GM12878 (cell line): Measurements from ENCODE around the gene KIF17.

ENCODE experiments used
- ATF2 ChIP-seq: IDR thresholded peaks from 2 replicates; pipeline ENCODE4 v1.6.1; 2012; ENCODE audit warnings: low read length, inconsistent platforms
- ETV6 ChIP-seq, 2 experiments: fragments of 450-650 bp in 1 of 2; IDR thresholded peaks in 1 of 2; conservative IDR thresholded peaks in 1 of 2; 2 replicates each; pipeline ENCODE4 v1.6.1; 2014; ENCODE audit warnings: antibody characterized with exemption in 1 of 2, borderline replicate concordance in 1 of 2, low read depth in 1 of 2, mild to moderate bottlenecking in 1 of 2, moderate library complexity in 1 of 2
- EZH2 ChIP-seq: IDR thresholded peaks from 2 replicates; pipeline ENCODE4 v1.6.1; 2012; ENCODE audit warnings: low read depth, mild to moderate bottlenecking, control low read depth, inconsistent platforms, low read length, borderline replicate concordance; ENCODE audit not compliant: control insufficient read depth
- MAX ChIP-seq: IDR thresholded peaks from 2 replicates; pipeline ENCODE4 v1.6.1; 2012; ENCODE audit warnings: low read depth, low read length, improper control_type of control experiment
- POLR2A ChIP-seq: IDR thresholded peaks from 2 replicates; pipeline ENCODE4 v1.6.1; 2011; ENCODE audit warnings: low read depth, mild to moderate bottlenecking, low read length
- POLR2AphosphoS2 ChIP-seq: IDR thresholded peaks from 2 replicates; pipeline ENCODE4 v1.6.1; 2011; ENCODE audit warnings: low read depth, mild to moderate bottlenecking, low read length, improper control_type of control experiment, moderate library complexity
- SIX5 ChIP-seq: IDR thresholded peaks from 2 replicates; pipeline ENCODE4 v1.6.1; 2011; ENCODE audit warnings: mild to moderate bottlenecking, low read depth, low read length, moderate library complexity; ENCODE audit not compliant: severe bottlenecking
- SP1 ChIP-seq: IDR thresholded peaks from one replicate; pipeline ENCODE4 v1.6.1; 2011; ENCODE audit warnings: low read depth, low read length
- YY1 ChIP-seq: IDR thresholded peaks from 2 replicates; pipeline ENCODE4 v1.6.1; 2011; ENCODE audit warnings: low read depth, mild to moderate bottlenecking, low read length
- TF ChIP-seq, protein P1 (sequence below): IDR thresholded peaks from 2 replicates; pipeline ENCODE4 v1.6.1; 2012; ENCODE audit warnings: mild to moderate bottlenecking, low read depth, low read length
- TF ChIP-seq, protein P2 (sequence below), 3 experiments: IDR thresholded peaks in 2 of 3; conservative IDR thresholded peaks in 1 of 3; 2 replicates each; pipeline ENCODE4 v1.5.1; 2011; ENCODE audit warnings: low read depth in 3 of 3, low read length in 3 of 3, mild to moderate bottlenecking in 3 of 3, control low read depth in 2 of 3, moderate library complexity in 2 of 3, inconsistent platforms in 1 of 3, mixed read lengths in 1 of 3; ENCODE audit not compliant: control insufficient read depth in 2 of 3, insufficient read depth in 1 of 3; ENCODE audit errors: extremely low read depth in 1 of 3

- TF ChIP-seq, protein P1, sequence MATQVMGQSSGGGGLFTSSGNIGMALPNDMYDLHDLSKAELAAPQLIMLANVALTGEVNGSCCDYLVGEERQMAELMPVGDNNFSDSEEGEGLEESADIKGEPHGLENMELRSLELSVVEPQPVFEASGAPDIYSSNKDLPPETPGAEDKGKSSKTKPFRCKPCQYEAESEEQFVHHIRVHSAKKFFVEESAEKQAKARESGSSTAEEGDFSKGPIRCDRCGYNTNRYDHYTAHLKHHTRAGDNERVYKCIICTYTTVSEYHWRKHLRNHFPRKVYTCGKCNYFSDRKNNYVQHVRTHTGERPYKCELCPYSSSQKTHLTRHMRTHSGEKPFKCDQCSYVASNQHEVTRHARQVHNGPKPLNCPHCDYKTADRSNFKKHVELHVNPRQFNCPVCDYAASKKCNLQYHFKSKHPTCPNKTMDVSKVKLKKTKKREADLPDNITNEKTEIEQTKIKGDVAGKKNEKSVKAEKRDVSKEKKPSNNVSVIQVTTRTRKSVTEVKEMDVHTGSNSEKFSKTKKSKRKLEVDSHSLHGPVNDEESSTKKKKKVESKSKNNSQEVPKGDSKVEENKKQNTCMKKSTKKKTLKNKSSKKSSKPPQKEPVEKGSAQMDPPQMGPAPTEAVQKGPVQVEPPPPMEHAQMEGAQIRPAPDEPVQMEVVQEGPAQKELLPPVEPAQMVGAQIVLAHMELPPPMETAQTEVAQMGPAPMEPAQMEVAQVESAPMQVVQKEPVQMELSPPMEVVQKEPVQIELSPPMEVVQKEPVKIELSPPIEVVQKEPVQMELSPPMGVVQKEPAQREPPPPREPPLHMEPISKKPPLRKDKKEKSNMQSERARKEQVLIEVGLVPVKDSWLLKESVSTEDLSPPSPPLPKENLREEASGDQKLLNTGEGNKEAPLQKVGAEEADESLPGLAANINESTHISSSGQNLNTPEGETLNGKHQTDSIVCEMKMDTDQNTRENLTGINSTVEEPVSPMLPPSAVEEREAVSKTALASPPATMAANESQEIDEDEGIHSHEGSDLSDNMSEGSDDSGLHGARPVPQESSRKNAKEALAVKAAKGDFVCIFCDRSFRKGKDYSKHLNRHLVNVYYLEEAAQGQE = no peak
- TF ChIP-seq POLR2AphosphoS2 (no peak), POLR2A (no peak), EZH2 (no peak), YY1 (no peak), ETV6 (conservative IDR thresholded peaks at IDR 0.05 in 1 of 2, IDR thresholded peaks at IDR 0.05 in 1 of 2; ENCODE audit: borderline replicate concordance in 1 of 2, low read depth in 1 of 2) (no peak), SIX5 (no peak), MAX (no peak), SP1 (no peak), ATF2 (no peak)
- TF ChIP-seq, protein P2, sequence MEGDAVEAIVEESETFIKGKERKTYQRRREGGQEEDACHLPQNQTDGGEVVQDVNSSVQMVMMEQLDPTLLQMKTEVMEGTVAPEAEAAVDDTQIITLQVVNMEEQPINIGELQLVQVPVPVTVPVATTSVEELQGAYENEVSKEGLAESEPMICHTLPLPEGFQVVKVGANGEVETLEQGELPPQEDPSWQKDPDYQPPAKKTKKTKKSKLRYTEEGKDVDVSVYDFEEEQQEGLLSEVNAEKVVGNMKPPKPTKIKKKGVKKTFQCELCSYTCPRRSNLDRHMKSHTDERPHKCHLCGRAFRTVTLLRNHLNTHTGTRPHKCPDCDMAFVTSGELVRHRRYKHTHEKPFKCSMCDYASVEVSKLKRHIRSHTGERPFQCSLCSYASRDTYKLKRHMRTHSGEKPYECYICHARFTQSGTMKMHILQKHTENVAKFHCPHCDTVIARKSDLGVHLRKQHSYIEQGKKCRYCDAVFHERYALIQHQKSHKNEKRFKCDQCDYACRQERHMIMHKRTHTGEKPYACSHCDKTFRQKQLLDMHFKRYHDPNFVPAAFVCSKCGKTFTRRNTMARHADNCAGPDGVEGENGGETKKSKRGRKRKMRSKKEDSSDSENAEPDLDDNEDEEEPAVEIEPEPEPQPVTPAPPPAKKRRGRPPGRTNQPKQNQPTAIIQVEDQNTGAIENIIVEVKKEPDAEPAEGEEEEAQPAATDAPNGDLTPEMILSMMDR (IDR thresholded peaks at IDR 0.05 in 2 of 3, conservative IDR thresholded peaks at IDR 0.05 in 1 of 3; ENCODE audit: control insufficient read depth in 2 of 3, extremely low read depth in 1 of 3, insufficient read depth in 1 of 3, low read depth in 3 of 3, low read length in 3 of 3) = no peak
Measured at GRCh38 chr1:20634594-20635084, 83.2 kb downstream of the KIF17 start.
